Measurements from ENCODE around the gene CLDN5.

Gene CLDN5, protein sequence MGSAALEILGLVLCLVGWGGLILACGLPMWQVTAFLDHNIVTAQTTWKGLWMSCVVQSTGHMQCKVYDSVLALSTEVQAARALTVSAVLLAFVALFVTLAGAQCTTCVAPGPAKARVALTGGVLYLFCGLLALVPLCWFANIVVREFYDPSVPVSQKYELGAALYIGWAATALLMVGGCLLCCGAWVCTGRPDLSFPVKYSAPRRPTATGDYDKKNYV

DNA sequence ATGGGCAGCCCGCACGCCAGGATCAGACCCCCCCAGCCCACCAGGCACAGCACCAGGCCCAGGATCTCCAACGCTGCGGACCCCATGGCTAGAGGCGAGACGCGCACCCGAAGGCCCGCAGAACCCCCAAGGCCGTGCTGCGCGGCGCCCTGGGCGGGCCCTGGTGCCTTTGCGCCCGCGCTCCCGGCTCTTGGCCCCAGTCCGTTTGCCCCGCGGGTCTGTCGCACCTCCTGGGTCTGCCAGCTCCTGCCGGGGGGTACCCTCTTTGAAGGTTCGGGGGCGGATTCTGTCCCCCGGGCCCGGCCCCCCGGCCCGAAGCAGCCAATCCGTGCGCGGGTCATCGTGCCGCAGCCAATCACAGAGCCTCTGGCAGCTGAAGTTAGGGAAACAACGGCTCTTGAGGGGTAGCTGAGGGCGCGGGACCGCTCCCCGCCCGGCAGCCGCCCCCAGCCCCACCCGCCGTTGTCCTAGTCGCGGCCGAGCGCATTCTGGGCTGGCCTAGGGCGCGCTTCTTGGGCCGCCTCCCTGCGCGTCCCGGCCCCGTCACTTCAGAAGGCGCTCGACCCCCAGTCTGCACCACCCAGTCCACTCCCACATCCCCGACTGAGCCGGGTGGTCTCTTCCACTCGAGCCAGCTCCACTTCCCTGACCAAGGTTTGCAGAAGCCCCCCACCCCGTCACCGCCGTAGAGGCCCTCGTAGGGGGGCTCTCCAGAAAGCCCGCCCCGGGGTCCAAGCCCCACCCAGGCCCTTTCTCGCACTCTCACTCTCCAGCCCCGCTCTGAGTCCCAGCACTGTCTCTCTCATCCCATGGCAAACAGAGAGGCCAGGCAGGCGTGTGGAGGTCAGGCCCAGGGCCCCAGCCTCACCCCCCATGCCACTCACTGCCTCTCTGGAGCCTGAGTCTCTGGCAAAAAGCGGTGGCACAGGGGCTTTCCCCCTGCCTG, at the start of gene CLDN5:
Gene CLDN5, minus strand, starts transcription at position 241 of the 946 bp plus-strand sequence. Its CDS starts 155 bp downstream, at position 86.
- TF ChIP-seq POLR2A (IDR thresholded peaks at IDR 0.05; ENCODE audit: low read depth, low read length), result no peak
- FAIRE-seq, result no peak
- DNase-seq (ENCODE audit: insufficient read length, low spot score), result no peak

DNA sequence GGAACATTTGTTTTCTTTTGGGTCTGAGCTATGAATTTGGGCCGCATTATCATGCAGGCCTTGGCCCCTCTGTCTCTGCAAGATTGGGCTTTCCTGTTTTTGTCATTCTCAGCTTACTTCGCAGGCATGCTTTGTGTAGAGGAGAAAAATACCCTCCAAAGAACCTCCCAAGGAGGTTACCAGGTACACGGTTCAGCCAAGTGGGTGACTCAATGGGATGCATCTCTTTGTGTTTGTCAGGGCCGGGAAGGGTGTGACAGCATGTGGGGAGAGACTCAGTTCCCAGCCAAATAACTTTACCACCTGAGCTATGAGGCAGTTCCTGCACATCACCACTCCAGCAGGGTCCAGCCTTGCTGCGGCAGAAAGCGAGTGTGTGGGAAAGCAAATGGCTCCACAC, 47.8 kb upstream of the CLDN5 start:
- FAIRE-seq, result no peak

DNA sequence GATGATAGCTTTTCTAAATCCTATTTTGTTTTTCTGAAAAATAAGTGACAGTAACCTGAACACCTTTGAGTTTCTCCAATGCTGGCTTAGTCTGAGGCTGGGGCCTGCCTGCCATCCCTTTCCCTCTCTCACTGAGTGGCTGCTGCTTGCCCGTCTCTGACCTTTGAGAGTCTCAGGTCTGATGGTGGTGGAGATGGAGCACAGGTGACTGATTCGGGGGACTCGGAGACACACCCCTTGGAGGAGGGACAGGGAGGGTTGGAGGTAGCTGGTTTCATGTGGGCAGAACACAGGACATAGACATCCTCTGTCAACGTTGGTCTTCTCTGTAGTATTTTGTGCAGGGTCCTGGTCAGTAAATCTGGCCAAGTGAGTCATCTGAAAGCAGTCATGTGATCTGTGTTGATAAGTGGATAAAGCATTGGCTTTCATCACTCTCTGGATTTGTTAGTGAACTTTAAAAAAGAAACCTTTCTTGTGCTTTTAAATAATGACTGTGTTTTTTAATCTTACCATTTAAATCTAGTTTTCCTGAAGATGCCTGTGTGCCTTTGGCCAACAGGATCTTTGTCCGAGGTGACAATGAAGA, 47.1 kb upstream of the CLDN5 start:
- no peak for FAIRE-seq
- TF ChIP-seq POLR2A (IDR thresholded peaks at IDR 0.05; ENCODE audit: low read depth, low read length), result no peak
- DNase-seq (ENCODE audit: insufficient read length, low spot score), result no peak

More for the DNA sequence above, 47.8 kb upstream of the CLDN5 start:
- no peak for DNase-seq (ENCODE audit: insufficient read length, low spot score)
- no peak for TF ChIP-seq POLR2A (IDR thresholded peaks at IDR 0.05; ENCODE audit: low read depth, low read length)

DNA sequence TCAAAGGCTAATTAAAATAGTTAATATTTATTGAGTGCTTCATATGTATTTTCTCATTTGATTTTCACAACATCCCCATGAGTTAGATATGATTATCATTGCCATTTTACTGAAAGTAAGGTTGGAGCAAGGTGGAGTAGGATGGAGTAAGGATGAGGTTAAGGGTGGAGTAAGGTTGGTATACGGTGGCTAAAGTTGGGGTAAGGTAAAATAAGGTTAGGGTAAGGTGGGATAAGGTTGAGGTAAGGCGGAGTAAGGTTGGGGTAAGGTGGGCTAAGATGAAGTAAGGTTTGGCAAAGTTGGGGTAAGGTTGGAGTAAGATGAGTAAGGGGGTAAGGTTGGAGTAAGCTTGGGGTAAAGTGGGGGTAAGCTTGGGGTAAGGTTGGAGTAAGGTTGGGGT, 45.8 kb upstream of the CLDN5 start:
- DNase-seq (ENCODE audit: insufficient read length, low spot score) (no peak), FAIRE-seq (no peak)
- no peak for TF ChIP-seq POLR2A (IDR thresholded peaks at IDR 0.05; ENCODE audit: low read depth, low read length)

DNA sequence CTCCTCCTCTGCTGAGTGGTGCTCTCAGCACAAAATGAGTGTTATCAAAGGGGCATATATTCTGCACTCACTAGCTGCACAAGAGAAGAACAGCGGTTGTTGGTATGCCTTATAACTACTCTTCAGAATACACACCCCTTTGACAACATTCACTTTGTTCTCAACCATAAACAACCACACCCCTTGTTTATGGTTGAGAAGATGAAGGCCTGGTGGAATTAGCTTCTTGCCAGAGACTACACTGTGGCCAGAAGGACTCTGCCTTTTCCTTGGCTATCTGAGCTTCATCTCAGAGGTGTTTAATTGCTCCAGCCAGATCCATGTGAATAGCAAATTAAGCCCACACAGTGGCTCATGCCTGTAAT, 45.0 kb upstream of the CLDN5 start:
- FAIRE-seq (no peak), DNase-seq (ENCODE audit: insufficient read length, low spot score) (no peak)
- TF ChIP-seq POLR2A (IDR thresholded peaks at IDR 0.05; ENCODE audit: low read depth, low read length), result no peak

DNA sequence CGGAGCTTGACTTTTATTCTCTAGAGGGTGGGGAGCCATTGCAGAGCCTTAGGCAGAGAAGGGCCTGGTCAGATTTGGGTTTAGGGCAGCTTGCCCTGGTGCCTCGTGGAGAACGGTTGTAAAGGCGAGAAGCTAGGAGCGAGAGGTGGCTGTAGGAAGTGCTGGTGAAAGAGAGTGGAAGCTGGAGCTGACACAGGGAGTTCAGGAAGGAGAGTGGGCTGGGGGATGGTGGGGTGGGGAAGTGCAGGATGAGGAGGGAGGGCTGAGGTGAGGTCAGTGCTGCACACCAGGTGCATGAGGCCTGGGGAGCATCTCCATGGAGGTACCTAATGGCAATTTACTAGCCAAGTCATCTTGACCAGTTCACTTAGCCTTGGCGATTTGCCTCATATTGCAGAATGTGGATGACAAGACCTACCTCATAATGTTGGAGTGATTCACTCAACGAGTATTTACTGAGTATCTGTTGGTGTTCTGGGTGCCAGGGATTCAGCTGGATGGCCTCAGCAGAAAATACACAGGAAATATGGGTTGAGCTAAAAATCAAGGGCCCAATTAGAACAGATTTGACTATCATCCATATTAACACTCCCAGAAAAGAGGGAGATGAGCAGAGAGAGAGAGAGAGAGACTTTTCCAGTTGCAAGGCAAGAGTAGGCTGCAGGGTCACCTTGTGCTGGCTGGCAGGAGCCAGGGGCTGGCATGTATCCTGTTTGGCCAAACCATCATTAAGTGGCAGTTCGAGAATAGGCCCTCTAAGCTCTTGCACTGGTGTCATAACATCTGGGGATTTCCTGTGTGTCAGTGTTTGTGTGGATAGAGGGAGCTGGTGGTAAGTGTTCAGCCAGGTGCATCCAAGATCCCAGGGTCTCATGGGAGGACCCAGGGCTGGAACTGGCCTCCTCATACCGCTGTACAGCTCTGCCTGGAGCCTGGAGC, 44.4 kb upstream of the CLDN5 start:
- DNase-seq (ENCODE audit: insufficient read length, low spot score) (peak; percentile 53), FAIRE-seq (no peak)
- TF ChIP-seq POLR2A (IDR thresholded peaks at IDR 0.05; ENCODE audit: low read depth, low read length), result no peak

DNA sequence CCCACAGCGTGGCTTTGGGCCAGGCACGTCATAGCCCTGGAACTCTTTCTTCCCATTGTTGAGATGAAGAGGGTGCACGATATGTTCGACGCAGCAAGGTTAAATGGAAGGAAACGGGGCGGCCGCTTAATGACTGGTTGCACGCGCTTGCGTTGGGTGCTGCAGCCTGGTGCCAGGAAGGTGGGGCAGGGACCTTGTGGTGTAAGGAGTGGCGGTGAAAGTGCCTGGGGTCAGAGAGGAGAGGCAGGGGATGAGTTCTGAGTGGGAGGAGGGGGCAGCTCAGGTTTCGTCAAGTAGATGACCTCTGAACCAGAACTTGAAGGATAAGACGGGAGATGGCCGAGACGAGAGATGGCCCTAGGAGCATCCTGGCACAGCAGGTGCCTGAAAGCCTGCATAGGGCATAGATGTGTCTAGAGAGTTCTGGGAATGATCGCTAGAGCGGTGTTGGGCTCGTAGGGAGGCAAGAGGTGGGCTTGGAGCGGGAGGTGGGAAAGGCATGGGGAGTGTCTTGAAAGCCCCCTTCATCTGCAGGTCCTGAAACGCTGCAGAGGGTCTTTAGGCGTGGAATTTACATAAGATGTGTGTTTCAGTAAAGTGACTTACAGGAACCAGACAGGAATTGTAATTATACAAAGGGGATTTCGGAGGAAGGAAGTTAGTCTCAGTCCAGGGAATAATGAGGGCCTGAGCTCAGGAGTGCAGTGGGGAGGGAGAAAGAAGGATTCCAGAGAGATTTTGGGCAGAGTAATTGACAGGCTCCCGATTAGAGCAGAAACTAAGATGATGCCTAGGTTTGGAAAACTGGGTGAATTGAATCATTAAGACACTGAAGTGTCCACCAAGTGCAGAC, 43.2 kb upstream of the CLDN5 start:
- no peak for FAIRE-seq
- DNase-seq (ENCODE audit: insufficient read length, low spot score), result no peak
- no peak for TF ChIP-seq POLR2A (IDR thresholded peaks at IDR 0.05; ENCODE audit: low read depth, low read length)

DNA sequence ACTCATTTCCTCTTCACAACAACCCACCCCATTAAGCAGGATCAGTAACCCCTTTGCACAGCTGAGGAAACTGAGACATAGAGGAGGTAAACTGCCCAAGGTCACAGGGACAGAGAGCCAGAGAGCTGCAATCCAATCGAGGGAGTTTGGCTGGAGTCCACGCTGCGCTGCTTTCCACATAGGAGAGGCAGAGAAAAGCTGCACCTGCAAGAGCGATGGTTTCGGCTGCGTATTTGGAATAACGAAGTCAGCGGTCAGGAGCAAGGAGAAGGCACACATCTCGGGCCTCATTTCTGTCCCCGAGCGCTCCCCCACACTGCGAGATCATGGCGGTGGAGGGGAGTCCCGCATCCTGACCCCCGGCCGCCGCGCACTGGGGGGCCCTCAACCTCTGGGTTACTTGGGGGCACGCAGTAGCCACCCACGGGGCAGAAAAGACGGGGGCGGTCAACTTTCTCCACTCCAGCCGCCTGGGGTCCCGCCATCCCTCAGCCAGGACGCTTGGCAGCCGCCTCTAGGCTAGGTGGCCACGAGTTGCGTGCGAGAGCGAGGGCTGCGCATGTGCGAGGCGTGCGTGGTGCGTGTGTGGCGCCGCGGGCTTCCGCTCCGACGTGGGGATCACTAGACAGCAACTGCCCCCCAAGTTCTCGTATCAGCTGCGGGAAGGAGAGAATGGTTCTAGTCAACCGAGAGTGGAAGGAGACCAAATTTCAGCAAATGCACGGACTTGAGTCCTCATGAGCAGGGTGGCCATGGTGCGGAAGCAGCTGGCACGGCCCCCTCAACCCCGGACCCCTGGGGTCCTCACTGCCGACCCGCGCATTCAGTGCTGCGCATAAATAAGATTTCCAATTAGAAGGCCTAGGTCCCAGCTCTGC, 42.3 kb upstream of the CLDN5 start:
- DNase-seq (ENCODE audit: insufficient read length, low spot score) (no peak), FAIRE-seq (no peak)

DNA sequence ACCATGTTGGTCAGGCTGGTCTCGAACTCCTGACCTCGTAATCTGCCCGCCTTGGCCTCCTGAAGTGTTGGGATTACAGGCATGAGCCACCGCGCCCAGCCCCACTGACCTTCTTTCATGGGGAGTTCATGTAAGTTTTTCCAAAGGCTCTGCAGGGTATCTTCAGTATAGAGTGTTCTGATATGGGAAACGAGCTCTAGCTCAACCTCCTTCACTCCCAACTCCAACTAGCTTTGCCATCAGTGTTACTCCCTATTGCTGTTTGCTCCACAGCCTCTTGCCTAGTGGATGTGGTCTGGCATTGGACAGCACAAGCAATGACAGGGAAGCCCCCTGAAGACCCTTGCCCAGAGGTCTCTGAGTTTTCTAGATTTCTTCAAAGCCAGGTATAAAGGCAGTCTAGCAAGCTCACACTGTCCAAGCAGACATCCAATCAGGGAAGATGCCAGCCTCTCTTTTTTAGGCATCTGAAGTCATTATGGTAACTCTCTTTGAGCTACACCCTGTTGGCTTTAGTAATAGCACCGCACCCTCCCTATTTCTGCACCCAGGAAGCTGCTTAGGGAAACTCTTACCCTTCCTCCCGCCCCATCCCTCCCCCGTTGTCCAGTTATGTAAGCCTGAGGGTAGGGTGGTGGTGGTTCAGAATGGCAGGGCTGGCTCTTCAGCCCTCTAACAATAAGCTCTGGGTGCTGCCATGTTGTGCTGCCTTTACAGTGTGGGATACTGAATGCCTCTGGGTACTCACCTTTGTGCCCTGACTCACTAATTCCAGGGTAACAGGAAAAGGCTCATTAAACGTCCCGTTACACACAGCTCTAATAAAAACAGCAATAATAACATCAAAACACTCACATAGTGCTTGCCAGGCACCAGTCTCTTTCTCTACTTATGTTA, 41.4 kb upstream of the CLDN5 start:
- no peak for FAIRE-seq
- no peak for DNase-seq (ENCODE audit: insufficient read length, low spot score)
- TF ChIP-seq POLR2A (IDR thresholded peaks at IDR 0.05; ENCODE audit: low read depth, low read length), result no peak

More for the DNA sequence above, 42.3 kb upstream of the CLDN5 start:
- no peak for TF ChIP-seq POLR2A (IDR thresholded peaks at IDR 0.05; ENCODE audit: low read depth, low read length)

DNA sequence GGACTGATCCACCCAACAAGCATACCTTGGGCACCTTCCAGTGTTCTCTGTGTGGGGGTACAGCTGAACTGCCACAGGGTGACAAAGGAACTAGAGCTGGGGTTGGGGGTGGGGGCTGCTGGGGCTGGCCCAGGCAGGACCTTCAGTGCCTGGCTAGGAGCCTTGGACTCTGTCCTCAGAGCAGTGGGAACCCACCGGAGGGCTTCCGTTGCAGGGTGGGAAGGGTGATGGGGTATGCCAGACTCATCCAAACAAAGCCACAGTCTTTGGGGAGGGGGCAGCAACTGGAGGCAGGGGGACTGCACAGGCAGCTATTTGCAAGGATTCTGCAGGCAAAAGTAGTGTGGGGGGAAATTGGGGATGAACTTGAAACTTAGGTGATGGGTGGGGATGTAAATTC, 35.7 kb upstream of the CLDN5 start:
- TF ChIP-seq POLR2A (IDR thresholded peaks at IDR 0.05; ENCODE audit: low read depth, low read length), result no peak

DNA sequence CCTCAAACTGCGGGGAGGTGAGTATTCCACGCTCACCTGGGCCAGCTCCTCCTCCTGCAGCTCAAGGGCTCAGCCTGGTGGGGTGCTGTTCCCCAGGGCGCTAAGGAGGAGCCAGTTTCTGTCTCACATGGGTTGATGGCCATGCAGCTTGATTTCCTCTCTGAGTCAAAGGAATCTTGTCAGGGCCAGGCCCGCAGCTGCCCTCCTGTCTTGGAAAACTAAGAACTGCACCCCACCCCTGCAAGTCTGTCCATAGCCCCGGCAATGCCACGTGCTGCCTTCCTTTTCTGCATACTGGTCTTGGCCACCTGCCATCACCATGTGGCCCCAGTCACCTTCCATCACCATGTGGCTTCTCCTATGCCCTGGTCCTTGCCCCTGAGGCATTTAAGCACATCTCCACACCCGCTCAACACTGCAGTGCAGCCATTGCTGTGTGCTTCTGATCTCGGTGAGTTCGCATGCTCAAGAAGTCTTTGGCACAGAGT, 35.2 kb upstream of the CLDN5 start:
- FAIRE-seq (no peak), DNase-seq (ENCODE audit: insufficient read length, low spot score) (no peak)
- TF ChIP-seq POLR2A (IDR thresholded peaks at IDR 0.05; ENCODE audit: low read depth, low read length), result no peak

More for the DNA sequence above, 35.7 kb upstream of the CLDN5 start:
- DNase-seq (ENCODE audit: insufficient read length, low spot score) (no peak), FAIRE-seq (no peak)

All from H54 (cell line).